Measurements from ENCODE around the gene LRMDA. TPM values are rescaled to one million over a fixed set of nuclear protein-coding genes. Genes with fewer than 3 reads are reported as not detected.

Gene LRMDA
- total and polyA plus RNA-seq, 2 donors (not counting 1 experiment from before 2014, with no cell fraction given), result 0.12 TPM; not detected in 1

- H3K79me2 ChIP-seq (ENCODE audit: control insufficient read depth, insufficient read depth, low read length), result no peaks in the 10 kb centered on the region
- ChIA-PET POLR2A (no interaction called here), CTCF (no interaction called here)
- no peak overlapping the region for H3K27ac Mint-ChIP-seq
- H3K27me3 Mint-ChIP-seq, result no peaks in the 10 kb centered on the region
- H3K27me3 ChIP-seq (replicated peaks in 1 of 4; ENCODE audit: control extremely low read depth in 1 of 4, control insufficient read depth in 3 of 4, insufficient read depth in 4 of 4, low read length in 3 of 4), result no peaks in the 10 kb centered on the region
- no peak overlapping the region for H3K4me3 ChIP-seq (ENCODE audit: control extremely low read depth in 1 of 5, extremely low read depth in 1 of 5, insufficient read depth in 1 of 5, low read depth in 2 of 5, low read length in 4 of 5)
- TF ChIP-seq CTCF (IDR thresholded peaks at IDR 0.05) (no peak), EZH2 (IDR thresholded peaks at IDR 0.05; ENCODE audit: borderline replicate concordance, insufficient read depth, low read depth, low read length, poor library complexity, severe bottlenecking) (no peak)
- H3K4me1 Mint-ChIP-seq, result no peaks in the 10 kb centered on the region
- H3K36me3 ChIP-seq (replicated peaks in 1 of 2; ENCODE audit: control extremely low read depth in 1 of 2, control insufficient read depth in 1 of 2, extremely low read depth in 1 of 2, insufficient read depth in 2 of 2, low read length in 1 of 2), result no peaks in the 10 kb centered on the region
- no peak overlapping the region for H2AFZ ChIP-seq (ENCODE audit: insufficient read depth, low read depth, low read length, poor library complexity, severe bottlenecking)
- H3K9me3 Mint-ChIP-seq (ENCODE audit: insufficient read depth), result no peaks in the 10 kb centered on the region
- ATAC-seq (ENCODE audit: low read depth) (no peak), DNase-seq (no peak)
- H3K4me3 Mint-ChIP-seq, result no peak overlapping the region
- H3K9me3 ChIP-seq (ENCODE audit: control extremely low read depth in 1 of 3, control insufficient read depth in 2 of 3, insufficient read depth in 1 of 3, low read length in 2 of 3), result no peaks in the 10 kb centered on the region
- H4K20me1 ChIP-seq (ENCODE audit: control insufficient read depth, insufficient read depth, low read length, poor library complexity, severe bottlenecking), result no peaks in the 10 kb centered on the region
- no peaks in the 10 kb centered on the region for H3K4me1 ChIP-seq (ENCODE audit: control insufficient read depth in 2 of 2, insufficient read depth in 2 of 2, low read length in 2 of 2)
- H3K9ac ChIP-seq (ENCODE audit: low read length), result no peak overlapping the region
- intact Hi-C loops (cut with micrococcal nuclease), result no loop called here
- H3K27ac ChIP-seq (ENCODE audit: low read length in 2 of 2), result no peak overlapping the region
- WGBS (ENCODE audit: insufficient coverage), result no CpG with 5 or more reads among the region's 4 CpGs
- H3K4me2 ChIP-seq (replicated peaks; ENCODE audit: low read depth, low read length, poor library complexity, severe bottlenecking), result no peak overlapping the region
Measured at GRCh38 chr10:76234499-76235226, 803.2 kb downstream of the LRMDA start.

DNA sequence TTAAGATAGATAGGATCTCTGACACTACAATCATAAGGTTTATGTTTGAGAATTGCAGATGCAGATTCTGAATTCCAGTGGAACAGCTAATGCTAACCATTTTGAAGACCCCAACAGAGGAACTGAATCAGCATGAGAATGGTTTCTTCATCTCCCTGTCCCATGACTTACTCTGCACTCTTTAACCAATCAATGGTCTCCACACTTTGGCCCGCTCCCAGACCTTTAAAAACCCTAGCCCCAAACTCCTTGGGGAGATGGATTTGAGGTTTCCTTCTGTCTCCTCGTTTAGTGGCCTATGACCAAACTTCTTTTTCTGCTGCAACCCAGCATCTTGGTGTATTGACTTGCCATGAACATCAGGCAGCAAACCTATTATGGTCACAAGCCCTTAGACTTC is 804.9 kb downstream of the LRMDA start:
- Mint-ChIP-seq H3K27me3 (no peaks in the 10 kb centered on the region), H3K9me3 (ENCODE audit: insufficient read depth) (no peaks in the 10 kb centered on the region), H3K4me3 (no peak overlapping the region), H3K27ac (no peak overlapping the region), H3K4me1 (no peaks in the 10 kb centered on the region)
- POLR2A ChIA-PET, result no interaction called here
- Histone ChIP-seq H2AFZ (ENCODE audit: insufficient read depth, low read depth, low read length, poor library complexity, severe bottlenecking) (no peak overlapping the region), H3K27me3 (replicated peaks in 1 of 4; ENCODE audit: control extremely low read depth in 1 of 4, control insufficient read depth in 3 of 4, insufficient read depth in 4 of 4, low read length in 3 of 4) (no peaks in the 10 kb centered on the region), H4K20me1 (ENCODE audit: control insufficient read depth, insufficient read depth, low read length, poor library complexity, severe bottlenecking) (no peaks in the 10 kb centered on the region), H3K9ac (ENCODE audit: low read length) (no peak overlapping the region), H3K36me3 (replicated peaks in 1 of 2; ENCODE audit: control extremely low read depth in 1 of 2, control insufficient read depth in 1 of 2, extremely low read depth in 1 of 2, insufficient read depth in 2 of 2, low read length in 1 of 2) (no peaks in the 10 kb centered on the region), H3K27ac (ENCODE audit: low read length in 2 of 2) (no peak overlapping the region), H3K4me3 (ENCODE audit: control extremely low read depth in 1 of 5, extremely low read depth in 1 of 5, insufficient read depth in 1 of 5, low read depth in 2 of 5, low read length in 4 of 5) (no peak overlapping the region), H3K4me1 (ENCODE audit: control insufficient read depth in 2 of 2, insufficient read depth in 2 of 2, low read length in 2 of 2) (no peaks in the 10 kb centered on the region), H3K9me3 (ENCODE audit: control extremely low read depth in 1 of 3, control insufficient read depth in 2 of 3, insufficient read depth in 1 of 3, low read length in 2 of 3) (no peaks in the 10 kb centered on the region), H3K79me2 (ENCODE audit: control insufficient read depth, insufficient read depth, low read length) (no peaks in the 10 kb centered on the region), H3K4me2 (replicated peaks; ENCODE audit: low read depth, low read length, poor library complexity, severe bottlenecking) (no peak overlapping the region)
- no peak for TF ChIP-seq EZH2 (IDR thresholded peaks at IDR 0.05; ENCODE audit: borderline replicate concordance, insufficient read depth, low read depth, low read length, poor library complexity, severe bottlenecking)
- TF ChIP-seq CTCF (IDR thresholded peaks at IDR 0.05), result no peak
- intact Hi-C loops (cut with micrococcal nuclease), result no loop called here
- ATAC-seq (ENCODE audit: low read depth), result no peak
- no peak for DNase-seq
- CTCF ChIA-PET, result interaction anchor here (1.8 kb wide), 1 partner anchor 11 kb away, joined by 3 read pairs; no protein-coding TSS in a partner anchor
- no CpG with 5 or more reads among the region's 2 CpGs for WGBS (ENCODE audit: insufficient coverage)
